ENCODE measurements around the gene CALCB.

CALCB gene

DNA sequence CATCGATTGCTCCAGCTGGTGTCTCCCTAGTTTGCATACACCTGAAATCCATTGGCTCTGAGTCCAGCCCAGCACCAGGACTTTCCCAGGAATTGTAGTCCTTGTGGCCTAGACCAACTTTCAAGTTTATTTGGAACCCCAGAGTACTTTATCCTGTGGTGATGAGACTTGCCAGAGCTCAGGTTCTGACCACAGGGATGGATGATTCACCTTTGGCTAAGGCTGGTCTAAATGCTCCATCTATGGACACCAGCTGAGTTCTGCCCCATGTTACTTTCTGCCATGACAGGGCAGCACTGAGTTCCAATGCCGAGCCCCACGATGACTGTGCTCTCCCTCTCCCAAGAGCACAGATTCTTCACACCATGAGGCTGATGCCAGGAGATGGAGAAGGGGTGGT lies 24.0 kb downstream of the CALCB start:
- no peak for TF ChIP-seq CTCF (IDR thresholded peaks at IDR 0.05; ENCODE audit: low read depth, low read length, missing control alignments)
- no peak for DNase-seq (ENCODE audit: extremely low read depth, low read depth)
- H3K4me3 ChIP-seq (replicated peaks; ENCODE audit: low read depth, low read length), result no peak overlapping the region

DNA sequence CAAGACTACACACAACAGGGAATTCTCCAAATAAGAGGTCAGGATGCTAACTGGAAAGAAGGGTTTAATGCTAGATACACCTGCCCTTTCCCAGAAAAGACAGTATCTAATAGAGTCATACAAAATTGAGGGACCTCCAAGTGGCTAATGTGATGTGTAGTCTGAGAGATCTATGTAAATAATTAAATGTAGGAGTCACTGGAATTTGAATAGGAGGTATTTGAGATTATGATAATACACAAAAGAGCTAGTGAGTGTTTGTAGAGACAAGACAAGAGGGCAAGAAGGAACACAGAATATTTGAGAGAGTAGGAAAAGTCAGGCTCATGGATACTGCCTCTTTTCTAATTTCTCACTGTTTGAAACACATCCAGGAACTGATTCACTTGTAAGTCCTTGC lies 25.9 kb downstream of the CALCB start:
- H3K4me3 ChIP-seq (replicated peaks; ENCODE audit: low read depth, low read length), result no peak overlapping the region
- TF ChIP-seq CTCF (IDR thresholded peaks at IDR 0.05; ENCODE audit: low read depth, low read length, missing control alignments), result no peak
- no peak for DNase-seq (ENCODE audit: extremely low read depth, low read depth)

GRCh38 chr11:15101072-15101709 lies 27.8 kb downstream of the CALCB start:
- no peak for DNase-seq (ENCODE audit: extremely low read depth, low read depth)
- TF ChIP-seq CTCF (IDR thresholded peaks at IDR 0.05; ENCODE audit: low read depth, low read length, missing control alignments), result peak; percentile 94
- H3K4me3 ChIP-seq (replicated peaks; ENCODE audit: low read depth, low read length), result no peak overlapping the region

DNA sequence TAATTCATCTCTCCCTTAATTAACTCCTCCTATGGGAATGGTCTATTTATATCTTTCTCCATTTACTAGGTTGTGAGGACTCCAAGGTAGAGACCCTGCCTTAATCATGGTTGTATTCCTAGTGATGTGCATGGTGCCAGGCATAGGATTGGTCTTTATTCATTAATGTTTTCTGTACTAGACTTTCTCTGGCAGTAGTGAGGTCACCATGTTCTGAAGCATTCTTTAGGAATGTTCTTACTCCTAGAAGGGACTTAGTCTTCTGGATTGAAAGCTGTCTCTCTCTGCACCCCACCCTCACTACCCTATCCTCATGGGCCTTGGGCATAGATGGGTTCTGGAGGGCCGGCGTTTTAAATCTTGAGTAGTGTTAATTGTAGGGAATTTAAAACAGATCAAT lies 30.8 kb downstream of the CALCB start:
- no peak overlapping the region for H3K4me3 ChIP-seq (replicated peaks; ENCODE audit: low read depth, low read length)
- TF ChIP-seq CTCF (IDR thresholded peaks at IDR 0.05; ENCODE audit: low read depth, low read length, missing control alignments), result no peak
- no peak for DNase-seq (ENCODE audit: extremely low read depth, low read depth)

DNA sequence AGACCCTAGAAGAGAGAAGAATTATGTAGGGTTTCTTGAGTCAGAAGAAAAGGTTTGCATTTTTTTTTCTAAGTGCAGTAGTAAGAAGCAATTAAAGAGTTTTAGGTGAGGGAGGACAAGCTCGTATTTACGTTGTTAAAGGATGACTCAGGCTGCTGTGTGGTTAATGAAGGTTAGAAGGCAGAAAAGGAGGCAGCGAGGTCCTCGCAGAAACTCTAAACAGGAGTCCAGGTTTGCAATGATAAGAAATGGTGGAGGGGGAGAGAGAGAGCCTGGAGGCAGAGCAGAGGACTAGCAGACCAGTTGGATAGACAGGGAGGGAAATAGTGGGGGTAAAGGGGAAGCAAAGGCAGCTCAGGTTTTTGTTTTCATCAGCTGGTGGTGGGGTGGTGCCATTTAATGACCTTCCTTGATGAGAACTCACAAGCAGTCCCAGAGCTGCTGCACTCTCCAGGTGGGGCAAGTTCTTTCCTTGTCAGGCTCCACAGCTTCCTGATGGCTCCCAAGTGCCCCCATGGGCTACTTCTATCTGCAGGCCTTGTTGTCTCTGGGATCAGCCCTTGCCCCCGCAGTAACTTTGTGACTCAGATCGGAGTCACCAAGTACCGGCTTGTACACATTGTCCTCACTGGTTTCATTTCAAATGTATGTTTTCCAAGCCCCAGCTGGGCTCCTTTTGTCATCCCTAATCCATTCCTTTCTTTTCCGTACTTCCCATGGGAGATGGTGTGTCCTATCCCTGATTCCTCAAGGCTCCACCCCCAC lies 33.0 kb downstream of the CALCB start:
- TF ChIP-seq CTCF (IDR thresholded peaks at IDR 0.05; ENCODE audit: low read depth, low read length, missing control alignments), result no peak
- no peak overlapping the region for H3K4me3 ChIP-seq (replicated peaks; ENCODE audit: low read depth, low read length)
- DNase-seq (ENCODE audit: extremely low read depth, low read depth), result no peak

- TF ChIP-seq CTCF (IDR thresholded peaks at IDR 0.05; ENCODE audit: low read depth, low read length, missing control alignments), result no peak
- H3K4me3 ChIP-seq (replicated peaks; ENCODE audit: low read depth, low read length), result no peak overlapping the region
- DNase-seq (ENCODE audit: extremely low read depth, low read depth), result no peak
Measured at GRCh38 chr11:15107730-15108515, 34.5 kb downstream of the CALCB start.

Data from HFF-Myc (cell line).